Measurements from ENCODE around the gene INAFM2.

Gene INAFM2

DNA sequence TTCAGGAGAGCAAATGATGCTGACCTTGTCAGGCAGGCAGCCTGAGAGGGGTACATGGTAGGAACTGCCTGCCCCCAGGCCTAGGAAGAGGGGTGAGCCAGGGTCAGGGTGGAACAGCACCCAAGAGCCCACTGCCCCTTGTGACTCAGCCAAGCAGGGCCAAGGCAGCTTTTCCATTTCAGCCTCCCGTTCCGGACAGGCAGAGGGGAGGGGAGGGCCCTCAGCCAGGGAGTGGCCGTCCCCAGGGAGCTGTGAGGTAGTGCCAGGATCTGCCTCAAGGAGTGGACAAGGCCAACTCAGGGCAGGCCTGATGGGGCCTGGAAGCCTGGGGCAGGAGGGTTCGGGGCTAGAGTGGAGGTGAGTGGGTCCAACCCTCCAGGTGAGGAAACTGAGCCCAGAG, 35.5 kb upstream of the INAFM2 start:
- DNase-seq (ENCODE audit: low read depth): no peak

DNA sequence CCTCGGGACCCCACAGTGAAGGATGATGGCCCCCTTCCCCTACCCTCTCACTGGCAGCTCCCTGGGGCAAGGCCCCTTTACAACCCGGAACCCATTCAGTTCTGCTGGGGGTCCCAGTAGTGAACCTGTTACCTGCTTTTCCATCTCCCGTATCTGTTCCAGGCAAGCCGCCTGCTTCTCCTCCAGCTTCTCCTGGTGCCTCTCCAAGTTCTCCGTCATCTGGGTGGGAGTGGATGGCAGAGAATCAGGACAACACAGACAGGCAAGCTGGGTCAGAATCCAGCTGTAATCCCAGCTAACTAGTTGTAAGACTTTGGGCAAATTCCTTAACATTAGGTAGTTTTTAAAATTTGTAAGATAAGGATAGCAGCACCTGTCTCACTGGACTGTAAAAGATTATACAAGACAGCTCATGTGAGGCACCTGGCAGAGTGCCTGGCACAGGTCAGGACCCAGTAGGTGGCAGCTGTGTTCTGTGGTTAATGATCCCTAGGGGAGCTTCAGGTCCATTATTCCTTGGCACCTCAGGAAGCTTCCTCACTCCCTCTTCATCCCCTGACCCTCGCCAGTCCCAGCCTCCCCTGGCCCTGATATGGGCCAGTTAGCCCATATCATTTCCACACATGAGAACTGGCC, 34.2 kb upstream of the INAFM2 start:
- no peak for DNase-seq (ENCODE audit: low read depth)

DNA sequence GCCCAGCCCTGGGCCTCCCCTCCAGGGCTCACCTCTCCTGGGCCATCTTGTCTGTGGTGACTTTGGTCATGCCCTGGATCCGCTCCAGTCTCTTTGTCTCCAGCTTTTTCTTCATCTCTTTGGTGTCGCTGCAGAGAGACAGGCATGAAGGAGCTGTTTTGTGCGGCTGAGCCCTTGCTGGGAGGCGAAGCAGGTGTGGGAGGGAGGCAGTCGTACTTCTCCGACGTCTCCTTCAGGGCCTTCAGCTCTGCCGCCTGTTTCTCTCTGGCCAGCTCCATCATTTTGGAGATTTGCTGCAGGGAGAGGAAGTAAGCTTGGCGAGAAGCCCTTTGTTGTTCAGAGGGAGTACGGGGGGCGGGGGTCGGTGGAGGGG, 33.0 kb upstream of the INAFM2 start:
- DNase-seq (ENCODE audit: low read depth): no peak

DNA sequence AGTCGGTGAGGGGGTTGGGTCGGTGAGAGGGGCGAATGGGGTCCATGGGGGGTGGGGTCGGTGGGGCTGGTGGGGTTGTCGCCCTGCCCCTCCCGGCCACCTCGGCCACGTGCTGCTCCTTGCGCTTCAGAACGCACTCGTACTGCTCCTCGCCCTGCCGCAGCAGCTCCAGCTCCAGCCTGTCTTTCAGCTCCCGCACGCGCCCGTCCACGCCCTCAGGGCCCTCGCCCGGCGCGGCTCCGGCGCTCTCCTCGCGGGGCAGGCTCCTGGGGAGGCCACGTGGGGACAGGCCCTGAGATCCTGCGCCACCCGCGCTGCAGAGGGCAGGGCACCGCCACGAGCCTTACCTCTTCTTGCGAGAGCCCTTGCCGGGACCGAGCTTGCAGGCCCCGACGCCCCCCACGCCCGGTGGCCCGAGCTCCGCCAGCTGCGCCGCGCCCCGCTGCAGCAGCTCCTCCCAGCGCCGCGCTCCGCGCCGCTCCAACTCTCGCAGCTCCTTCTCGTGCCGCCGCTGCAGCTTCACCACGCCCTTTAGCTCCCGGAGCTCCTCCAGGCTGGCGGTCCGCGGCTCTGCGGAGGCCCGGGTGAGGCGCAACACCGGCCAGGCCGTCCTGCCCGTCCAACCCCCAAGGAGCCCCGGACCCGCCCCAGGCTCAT, 32.4 kb upstream of the INAFM2 start:
- no peak for DNase-seq (ENCODE audit: low read depth)

DNA sequence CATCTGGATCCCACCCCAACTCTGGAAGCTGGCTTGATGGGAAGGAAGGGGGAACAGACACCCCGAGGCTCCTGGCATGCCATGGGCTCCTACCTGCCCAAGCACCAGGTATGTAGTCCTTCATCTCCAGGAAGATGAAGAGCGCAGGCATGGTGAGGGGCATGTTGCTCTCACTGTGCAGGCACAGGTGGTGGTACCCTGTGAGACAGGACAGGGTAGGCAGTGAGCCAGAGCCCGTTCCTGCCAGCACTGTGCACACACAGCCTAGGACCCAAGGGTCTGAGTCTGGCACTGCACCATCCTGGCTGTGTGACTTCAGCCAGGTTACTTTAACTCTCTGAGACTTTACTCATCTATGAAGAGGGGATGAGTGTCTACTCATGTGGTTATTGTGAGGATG, 31.2 kb upstream of the INAFM2 start:
- DNase-seq (ENCODE audit: low read depth): no peak

DNA sequence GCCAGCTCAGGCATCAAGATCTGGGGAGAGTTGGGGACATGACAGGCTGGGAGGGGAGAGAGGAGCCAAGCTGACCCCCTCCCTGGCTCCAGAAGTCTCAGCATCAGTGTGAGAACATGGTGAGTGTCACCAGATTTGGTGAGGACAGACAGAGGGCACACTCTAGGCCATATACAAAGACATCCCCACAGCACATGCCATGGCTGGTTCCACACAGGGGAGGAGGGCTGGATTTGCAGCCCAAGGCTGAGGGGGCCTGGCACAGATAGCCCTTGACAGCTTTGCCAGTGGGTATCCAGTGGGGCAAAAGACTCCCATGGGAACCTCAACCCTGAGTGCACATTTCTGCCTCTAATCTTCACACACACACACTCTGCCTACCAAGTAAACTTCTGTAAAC, 30.5 kb upstream of the INAFM2 start:
- DNase-seq (ENCODE audit: low read depth): no peak

DNA sequence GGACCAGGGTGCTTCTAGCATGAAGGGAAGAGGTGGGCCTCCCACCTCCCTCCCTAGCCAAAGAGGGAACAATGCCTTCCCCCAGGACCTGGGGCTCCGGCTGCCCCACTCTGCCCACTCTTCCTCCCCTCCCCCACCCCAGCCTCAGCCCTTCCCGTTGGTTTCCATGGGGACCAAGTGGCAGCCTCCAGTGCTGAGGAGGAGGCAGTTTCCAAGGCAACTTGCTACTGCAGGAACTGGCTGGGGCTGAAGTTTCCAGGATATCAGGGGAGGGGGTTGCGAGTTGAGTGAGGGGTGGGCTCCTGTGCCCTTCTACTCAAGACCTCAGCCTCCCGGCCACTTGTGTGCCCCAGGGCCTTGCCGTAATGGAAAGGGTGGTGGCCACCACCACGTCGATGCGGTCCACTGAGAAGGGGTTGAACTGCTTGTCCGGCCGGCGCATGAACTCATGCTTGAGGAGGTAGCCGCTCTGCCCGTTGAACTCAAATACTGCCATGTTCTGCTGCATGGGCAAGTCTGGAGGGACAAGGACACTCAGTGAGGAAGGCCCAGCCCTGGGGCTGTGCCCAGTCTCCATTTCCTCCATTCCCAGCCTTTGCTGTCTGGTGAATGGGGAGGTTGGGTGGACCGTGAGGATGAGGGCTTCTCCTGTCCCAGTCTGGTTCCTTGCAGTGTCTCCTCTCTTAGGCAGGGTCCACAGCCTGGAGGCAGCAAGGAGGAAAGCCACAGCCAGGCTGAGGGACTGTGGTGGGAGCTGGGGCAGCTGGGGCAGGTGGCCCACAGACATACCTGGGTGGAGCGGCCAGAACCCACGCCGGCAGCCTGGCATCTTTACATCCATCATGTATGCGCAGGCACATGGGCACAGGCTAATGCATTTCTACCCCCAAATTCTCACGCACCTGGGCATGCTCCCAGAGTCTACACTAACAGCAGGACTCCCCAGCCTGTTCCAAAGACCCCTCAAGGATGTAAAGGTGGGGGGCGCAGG, 29.3 kb upstream of the INAFM2 start:
- no peak for DNase-seq (ENCODE audit: low read depth)

DNA sequence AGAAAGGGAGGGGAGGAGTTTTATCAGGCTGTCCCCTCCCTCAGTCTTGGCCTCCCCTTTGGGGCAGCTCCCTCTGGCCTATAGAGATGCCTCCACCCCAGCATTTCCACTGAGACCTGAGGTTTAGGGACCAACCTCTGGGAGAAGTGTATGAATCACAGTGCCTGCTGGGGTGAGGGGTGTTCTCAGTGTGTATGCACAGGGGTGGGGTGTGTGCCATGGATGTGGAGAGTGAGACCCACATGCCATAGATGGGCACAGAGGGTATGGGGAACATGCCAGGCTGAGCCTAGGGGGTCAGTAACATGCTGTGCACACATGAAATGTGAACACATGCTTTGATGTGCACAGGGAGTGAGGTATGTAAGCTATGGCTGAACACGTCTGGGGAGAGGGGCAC, 28.2 kb upstream of the INAFM2 start:
- no peak for DNase-seq (ENCODE audit: low read depth)

DNA sequence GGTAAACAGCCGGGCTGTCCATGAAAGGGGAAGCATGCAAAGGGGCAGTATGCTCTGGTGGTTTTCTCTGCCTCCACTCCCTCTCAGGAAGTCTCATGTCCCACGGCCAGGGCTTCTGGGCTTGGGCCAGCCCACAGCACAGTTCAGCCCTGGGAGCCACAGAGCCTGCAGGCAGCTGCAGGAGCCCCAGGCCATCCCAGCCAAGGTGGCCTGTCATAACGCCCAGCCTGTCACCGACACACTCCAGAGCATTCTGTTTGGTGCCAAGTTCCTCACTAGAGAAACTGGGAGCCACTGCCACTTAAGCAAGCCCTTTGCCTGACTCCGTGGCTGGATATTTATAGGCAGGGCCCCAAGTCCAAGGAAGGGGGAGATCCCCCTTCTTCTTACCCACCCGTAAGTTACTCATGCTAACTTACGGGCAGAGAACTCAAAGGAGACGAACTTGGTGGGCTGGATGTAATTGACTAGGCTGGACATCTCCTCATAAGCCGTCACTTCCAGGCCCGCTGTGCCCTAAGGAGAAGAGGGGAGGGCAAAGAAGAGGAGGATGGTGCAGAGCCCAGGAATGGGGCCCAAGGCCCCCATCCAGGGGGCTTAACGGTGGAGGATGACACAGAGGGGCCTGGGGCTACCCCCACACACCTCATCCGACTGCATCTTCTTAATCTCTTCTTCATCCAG, 27.5 kb upstream of the INAFM2 start:
- no peak for DNase-seq (ENCODE audit: low read depth)

DNA sequence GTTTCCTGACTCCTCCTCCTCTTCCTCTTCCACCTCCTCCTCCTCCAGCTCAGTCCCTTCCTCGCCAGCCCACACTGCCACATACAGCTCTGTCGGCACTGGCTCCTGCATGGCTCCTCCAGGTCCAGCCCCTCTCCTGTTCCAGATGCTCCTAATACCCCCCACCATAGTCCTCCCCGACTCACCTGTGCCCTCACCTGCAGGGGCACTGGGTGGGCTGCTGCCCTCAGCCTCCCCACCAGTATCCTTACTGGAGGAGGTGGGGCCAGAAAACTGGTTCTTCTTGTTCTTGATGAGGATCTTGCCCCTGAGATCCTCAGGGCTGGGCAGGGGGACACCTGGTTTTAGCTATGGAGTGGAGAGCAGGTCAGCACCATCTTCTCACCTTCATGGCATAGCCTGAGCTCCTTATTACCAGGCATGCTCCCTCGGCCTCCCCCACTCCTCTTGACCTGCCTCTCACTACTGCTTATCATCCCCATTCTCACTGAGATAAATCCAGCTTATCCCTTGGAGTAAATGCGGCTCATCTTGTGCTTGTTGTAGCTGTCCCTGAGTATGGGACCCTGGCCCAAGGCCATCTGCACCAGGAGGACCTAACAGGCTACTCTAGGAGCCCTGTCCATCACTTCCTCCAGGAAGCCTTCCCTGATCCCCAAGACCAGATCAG, 26.8 kb upstream of the INAFM2 start:
- no peak for DNase-seq (ENCODE audit: low read depth)

DNA sequence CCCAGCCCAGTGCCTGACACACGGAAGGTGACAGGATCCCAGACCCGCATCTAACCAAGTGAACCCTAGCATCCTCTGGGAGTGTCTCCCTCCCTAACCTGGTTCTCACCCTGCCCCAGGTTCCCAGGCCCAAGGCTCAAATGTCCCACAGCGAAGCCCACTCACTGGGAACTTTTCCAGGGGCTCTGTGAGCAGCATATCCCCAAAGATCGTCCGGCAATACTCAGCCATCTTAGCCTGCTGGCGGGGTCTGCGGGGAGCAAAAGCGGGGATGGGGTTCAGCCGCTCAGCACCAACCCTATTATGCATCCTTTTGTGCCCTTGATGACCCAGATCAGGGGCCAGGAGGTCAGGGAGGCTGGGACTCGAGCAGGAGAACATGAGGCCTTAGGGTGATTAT, 26.1 kb upstream of the INAFM2 start:
- DNase-seq (ENCODE audit: low read depth): no peak

DNA sequence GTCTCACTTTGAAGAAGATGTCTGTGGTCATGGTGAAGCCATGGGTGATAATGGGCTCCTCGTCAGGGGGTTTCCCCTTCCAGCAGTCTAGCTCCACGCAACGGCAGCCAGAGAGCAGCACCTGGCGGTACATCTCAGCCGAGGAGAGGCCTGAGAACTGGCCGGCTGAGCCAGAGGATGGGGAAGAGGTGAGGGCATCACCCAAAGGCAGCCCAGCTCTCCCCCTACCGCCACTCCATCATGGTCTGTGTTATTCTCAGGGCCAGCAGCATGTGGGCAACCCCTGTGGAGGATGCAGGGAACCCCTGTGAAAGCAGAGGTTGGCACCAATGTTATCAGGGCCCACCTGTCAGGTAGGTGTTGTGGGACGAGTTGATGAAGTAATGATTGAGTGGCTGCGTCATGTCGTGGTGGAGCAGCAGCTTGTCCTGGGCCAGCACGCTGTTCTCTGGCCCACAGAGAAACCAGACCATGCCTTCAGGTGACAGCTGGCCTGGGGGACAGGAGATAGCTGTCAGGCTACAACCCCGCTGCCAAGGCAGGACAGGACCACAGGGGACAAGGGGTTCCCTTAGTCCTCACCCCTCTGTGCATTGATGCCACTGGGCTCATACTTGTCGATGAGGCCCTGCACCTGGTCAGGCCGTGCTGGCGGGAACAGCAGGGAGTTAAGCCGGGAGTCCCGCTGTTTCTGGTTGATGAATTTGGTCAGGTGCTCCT, 25.1 kb upstream of the INAFM2 start:
- no peak for DNase-seq (ENCODE audit: low read depth)

DNA sequence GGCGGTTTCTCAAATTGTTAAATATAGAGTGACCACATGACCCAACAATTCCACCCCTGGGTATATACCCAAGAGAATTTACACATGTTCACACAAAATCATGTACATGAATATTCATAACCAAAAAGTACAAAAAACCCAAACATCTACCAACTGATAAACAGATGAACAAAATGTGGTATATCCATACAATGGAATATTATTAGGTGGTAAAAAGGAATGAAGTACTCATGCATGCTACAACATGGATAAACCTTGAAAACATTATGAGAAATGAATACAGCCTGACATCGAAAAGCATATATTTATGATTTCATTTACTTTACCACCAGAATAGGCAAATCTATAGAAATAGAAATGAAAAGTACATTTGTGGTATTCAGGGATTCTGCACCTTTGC, 23.1 kb upstream of the INAFM2 start:
- no peak for DNase-seq (ENCODE audit: low read depth)

DNA sequence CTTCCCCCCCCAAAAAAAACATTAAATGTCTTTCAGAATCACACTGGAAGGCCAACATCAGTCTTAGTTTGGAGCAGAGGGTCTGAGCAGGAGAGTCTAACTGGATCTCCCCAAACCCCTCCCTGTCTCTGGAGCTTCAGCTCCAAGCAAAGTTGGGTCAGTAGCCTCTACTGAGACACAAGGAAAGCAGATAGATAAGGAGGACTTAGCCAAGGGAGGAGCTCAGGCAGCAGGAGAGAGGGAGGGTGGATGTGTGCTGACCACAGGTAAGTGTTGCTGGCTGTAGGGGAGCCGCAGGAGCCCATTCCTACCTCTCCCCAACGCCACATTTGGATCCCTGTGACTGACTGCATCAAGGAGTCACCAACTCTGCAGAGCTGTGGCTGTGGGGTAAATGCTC, 22.7 kb upstream of the INAFM2 start:
- no peak for DNase-seq (ENCODE audit: low read depth)

DNA sequence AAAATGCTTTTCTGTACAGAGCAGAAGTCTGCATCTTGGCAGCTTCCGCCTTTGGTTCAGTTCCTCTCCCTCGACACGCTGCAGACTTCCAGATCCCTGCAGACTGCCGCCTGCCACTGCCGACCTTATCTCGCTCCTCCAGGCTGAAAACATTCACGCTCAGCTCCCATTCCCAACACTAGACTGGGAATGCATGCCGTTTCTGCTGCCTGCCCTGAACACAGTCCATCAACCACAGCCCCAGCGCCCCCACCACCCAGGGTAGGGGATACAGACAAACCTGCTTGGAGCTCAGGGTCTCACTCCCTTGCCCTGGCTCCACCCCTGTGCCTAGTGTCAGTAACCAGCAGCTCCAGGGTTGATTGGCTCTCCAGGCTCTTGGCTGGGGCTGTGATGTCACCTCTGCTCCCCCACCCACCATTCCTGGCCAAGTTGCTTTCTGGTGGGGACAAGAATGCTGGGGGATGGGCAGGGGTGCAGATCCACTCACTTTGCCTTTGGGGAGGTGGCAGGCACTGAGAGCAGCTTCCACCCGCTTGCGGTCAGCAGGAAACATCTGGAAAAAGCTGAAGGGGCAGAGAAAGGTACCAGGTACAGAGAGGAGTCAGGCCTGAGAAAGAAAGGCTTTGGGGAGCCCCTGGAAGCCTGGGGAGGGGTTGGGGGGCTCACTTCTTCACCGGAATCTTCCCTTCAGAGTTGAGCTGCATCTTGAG, 21.9 kb upstream of the INAFM2 start:
- DNase-seq (ENCODE audit: low read depth): no peak

DNA sequence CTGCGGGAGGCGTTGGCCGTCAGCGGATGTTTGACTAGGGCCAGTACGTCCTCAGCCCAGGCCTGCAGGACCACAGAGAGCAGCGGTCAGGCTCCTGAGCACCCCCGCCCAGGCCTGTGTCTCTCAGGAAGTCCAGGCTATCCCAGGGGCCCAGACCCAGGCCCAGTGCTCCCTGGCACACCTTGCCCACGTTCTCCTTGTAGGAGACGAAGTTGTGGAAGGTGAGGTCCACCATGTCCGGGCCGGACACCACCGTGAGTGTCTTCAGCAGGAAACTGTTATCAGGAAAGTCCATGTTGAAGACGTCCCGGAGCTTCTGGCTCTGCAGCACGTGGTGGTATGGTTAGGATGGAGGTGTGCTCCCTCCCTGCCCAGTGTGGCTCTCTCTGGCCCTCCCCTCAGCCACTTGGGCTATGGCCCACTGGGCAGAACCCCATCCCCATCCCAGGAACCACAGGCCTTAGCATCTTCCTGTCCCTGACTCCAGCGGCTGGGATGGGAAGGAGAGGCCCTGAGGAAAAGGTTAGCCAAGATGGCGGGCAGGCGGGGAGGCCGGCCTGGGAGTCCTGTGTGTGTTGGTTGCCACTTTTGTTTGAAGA, 21.1 kb upstream of the INAFM2 start:
- DNase-seq (ENCODE audit: low read depth): no peak

DNA sequence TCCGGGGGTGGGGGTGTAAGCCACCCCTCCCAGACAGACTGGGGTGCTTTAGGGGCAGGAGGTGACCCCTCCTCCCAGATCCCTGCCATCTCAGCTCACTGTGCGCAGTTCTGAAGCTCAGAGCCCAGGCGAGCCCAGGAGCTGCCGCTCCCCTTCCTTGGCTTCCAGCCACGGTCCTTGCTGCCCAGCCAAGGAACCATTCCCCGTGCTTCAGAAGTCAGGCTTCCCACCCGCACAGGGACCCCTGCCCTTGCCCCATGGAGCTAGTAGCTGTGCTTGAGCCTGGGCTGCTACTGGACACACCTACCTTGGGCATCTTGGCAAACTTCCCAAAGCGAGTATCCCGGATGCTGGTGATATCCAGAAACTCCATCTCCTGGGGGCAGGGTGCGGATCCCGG, 20.5 kb upstream of the INAFM2 start:
- DNase-seq (ENCODE audit: low read depth): no peak

DNA sequence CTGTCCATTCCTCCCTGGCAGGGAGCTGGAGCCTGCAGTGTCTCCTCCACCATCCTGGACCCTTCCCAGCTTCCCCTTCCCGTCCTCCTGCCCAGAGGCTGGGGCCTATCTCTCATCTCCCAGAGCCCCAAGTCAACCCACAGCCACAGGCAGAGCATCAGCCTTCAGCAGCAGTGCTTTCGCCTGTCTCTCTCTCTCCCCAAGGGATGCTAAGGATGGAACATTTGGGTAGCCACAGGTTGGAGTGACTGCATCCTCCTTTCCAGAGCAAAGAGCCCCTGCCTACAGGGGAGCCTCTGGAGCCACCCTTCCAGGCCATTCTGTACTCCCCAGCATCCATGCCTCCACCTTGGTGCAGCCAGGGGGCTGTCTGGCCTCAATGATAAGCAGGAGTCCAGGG, 19.9 kb upstream of the INAFM2 start:
- DNase-seq (ENCODE audit: low read depth): no peak

DNA sequence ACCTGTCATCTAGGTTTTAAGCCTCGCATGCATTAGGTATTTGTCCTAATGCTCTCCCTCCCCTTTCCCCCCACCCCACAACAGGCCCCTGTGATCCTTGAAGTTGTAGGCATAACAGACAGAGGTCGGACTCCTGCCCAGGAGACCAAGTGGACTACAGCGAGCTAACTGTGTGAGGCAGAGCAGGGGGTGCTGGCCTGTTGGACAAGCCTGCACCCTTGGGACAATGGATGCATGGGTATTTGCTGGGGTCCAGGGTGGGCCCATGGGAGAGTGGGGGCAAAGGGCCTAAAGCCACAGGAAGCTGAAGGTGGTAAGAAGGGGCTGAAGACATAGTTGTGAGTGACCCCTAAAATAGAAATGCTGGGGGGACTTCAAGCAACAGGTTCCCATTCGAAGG, 18.2 kb upstream of the INAFM2 start:
- DNase-seq (ENCODE audit: low read depth): no peak

DNA sequence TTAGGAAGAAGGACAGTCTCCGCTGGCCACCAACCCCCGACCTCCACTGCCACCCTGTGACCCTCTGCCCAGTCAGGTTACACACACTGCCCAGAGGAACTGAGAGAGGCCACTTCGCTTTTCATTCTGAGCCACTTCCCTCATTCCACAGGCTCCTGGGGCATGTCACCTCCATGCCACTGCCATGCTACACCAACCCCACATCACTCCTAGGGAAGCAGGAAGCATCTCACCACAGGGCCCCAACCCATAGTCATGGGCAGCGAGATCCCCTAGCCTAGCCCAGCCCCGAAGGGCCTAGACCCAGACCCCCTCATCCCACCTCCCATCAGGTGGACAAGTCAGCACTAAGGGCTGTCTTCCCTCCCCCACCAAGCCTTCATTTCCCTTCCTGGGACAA, 17.1 kb upstream of the INAFM2 start:
- DNase-seq (ENCODE audit: low read depth): no peak
